Measurements from ENCODE around the gene SUGCT. TPM values are rescaled to one million over a fixed set of nuclear protein-coding genes. Genes with fewer than 3 reads are reported as not detected.

The SUGCT gene
- total RNA-seq, 3 donors from 2014 or later: 2.3 to 4.5 (median 4.0) TPM

DNA sequence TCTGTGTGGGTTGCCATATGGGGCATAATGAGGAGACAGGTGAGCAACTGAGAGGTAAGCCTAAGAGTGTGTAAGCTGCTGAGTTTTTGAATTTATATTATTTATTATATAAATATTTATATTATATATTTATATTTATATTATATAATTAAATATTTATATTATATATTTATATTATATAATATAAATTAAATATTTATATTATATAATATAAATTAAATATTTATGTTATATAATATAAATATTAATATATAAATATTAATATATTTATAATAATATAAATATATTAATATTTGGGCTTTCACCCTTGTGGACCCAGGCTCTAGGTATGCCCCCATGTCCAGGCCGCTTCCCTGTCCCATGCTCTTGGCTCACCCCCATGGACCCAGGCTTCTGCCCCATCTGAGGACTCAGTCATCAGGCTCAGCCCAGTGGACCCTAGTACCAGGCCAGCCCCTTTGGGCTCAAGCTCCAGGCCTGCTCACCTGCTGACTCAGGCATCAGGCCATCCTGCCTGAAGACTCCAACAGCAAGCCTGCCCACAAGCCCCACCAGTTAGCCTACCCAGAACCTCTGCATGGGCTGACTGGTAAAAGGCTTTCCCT lies 755.4 kb downstream of the SUGCT start:
- H3K4me1 ChIP-seq: no peaks in the 10 kb centered on the region
- DNase-seq (ENCODE audit: low spot score in 2 of 2): no peak
- intact Hi-C loops (cut with DNase I; ENCODE audit: low total_unique reads): no loop called here
- H3K27ac ChIP-seq: no peak overlapping the region
- H3K4me3 ChIP-seq: no peak overlapping the region
- no peak for TF ChIP-seq POLR2AphosphoS5 (IDR thresholded peaks at IDR 0.05)
- TF ChIP-seq, protein P1, sequence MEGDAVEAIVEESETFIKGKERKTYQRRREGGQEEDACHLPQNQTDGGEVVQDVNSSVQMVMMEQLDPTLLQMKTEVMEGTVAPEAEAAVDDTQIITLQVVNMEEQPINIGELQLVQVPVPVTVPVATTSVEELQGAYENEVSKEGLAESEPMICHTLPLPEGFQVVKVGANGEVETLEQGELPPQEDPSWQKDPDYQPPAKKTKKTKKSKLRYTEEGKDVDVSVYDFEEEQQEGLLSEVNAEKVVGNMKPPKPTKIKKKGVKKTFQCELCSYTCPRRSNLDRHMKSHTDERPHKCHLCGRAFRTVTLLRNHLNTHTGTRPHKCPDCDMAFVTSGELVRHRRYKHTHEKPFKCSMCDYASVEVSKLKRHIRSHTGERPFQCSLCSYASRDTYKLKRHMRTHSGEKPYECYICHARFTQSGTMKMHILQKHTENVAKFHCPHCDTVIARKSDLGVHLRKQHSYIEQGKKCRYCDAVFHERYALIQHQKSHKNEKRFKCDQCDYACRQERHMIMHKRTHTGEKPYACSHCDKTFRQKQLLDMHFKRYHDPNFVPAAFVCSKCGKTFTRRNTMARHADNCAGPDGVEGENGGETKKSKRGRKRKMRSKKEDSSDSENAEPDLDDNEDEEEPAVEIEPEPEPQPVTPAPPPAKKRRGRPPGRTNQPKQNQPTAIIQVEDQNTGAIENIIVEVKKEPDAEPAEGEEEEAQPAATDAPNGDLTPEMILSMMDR (IDR thresholded peaks at IDR 0.05): no peak
- no peak for TF ChIP-seq POLR2A (IDR thresholded peaks at IDR 0.05)
- peaks cover 18 to 19% of the 10 kb centered on the region in 2 donors for H3K9me3 ChIP-seq
- H3K36me3 ChIP-seq: no peaks in the 10 kb centered on the region
- H3K27me3 ChIP-seq: no peaks in the 10 kb centered on the region

DNA sequence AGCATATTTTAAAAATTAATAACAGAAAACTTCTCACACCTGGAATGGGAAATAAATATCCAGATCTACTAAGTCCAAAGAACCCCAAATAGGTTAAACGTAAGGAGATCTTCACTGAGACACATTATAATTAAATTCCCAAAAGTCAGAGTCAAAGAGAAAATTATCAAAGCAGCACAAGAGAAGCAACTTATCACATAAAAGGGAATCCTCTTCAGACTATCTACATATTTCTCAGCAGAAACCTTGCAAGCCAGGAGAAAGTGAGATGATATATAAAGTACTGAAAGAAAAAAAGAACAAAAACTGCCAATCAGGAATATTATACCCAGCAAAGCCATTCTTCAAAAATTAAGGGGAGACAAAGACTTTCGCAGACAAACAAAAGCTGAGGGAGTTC lies 756.4 kb downstream of the SUGCT start:
- H3K4me1 ChIP-seq: no peaks in the 10 kb centered on the region
- no peak overlapping the region for H3K4me3 ChIP-seq
- no peaks in the 10 kb centered on the region for H3K36me3 ChIP-seq
- H3K27me3 ChIP-seq: no peaks in the 10 kb centered on the region
- peaks cover 18 to 21% of the 10 kb centered on the region in 2 donors for H3K9me3 ChIP-seq
- no peak overlapping the region for H3K27ac ChIP-seq
- TF ChIP-seq, protein P1 (IDR thresholded peaks at IDR 0.05): no peak
- TF ChIP-seq POLR2A (IDR thresholded peaks at IDR 0.05) (no peak), POLR2AphosphoS5 (IDR thresholded peaks at IDR 0.05) (no peak)
- no peak for DNase-seq (ENCODE audit: low spot score in 2 of 2)
- intact Hi-C loops (cut with DNase I; ENCODE audit: low total_unique reads): no loop called here

DNA sequence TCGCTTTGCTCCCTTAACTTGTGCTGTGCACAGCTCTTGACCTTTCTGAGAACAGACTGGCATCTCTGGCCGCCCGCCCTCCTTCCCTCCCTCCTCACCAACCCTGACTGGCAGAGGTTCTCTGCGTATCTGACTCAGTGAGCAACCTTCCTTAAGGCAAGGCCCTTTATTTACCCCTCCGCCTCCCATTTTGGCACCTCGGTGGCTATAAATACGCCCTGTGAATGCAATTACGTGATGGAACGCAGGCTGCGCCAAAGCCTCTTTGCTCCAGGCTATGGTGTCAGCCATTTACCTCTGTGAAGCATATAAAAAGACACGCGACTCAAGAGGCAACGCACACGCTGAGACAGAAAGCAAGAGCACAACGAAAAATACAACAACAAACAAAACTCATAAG lies 764.3 kb downstream of the SUGCT start:
- Histone ChIP-seq H3K27me3 (no peaks in the 10 kb centered on the region), H3K4me3 (no peak overlapping the region), H3K36me3 (no peaks in the 10 kb centered on the region), H3K4me1 (no peaks in the 10 kb centered on the region), H3K9me3 (peaks cover 4 to 7% of the 10 kb centered on the region in 2 donors), H3K27ac (no peak overlapping the region)
- peak in 1 of 2 donors; percentile 19 for DNase-seq (ENCODE audit: low spot score in 2 of 2)
- TF ChIP-seq POLR2A (IDR thresholded peaks at IDR 0.05) (no peak), POLR2AphosphoS5 (IDR thresholded peaks at IDR 0.05) (no peak)
- TF ChIP-seq, protein P1 (IDR thresholded peaks at IDR 0.05): no peak
- intact Hi-C loops (cut with DNase I; ENCODE audit: low total_unique reads): no loop called here

GRCh38 chr7:40899636-40900507 lies 765.1 kb downstream of the SUGCT start:
- intact Hi-C loops (cut with DNase I; ENCODE audit: low total_unique reads): no loop called here
- Histone ChIP-seq H3K36me3 (no peaks in the 10 kb centered on the region), H3K27ac (no peak overlapping the region), H3K9me3 (peaks cover 4 to 7% of the 10 kb centered on the region in 2 donors), H3K4me1 (no peaks in the 10 kb centered on the region), H3K27me3 (no peaks in the 10 kb centered on the region), H3K4me3 (no peak overlapping the region)
- TF ChIP-seq POLR2A (IDR thresholded peaks at IDR 0.05) (no peak), POLR2AphosphoS5 (IDR thresholded peaks at IDR 0.05) (no peak)
- TF ChIP-seq, protein P1 (IDR thresholded peaks at IDR 0.05): no peak
- no peak for DNase-seq (ENCODE audit: low spot score in 2 of 2)

- no peaks in the 10 kb centered on the region for H3K27me3 ChIP-seq
- DNase-seq (ENCODE audit: low spot score in 2 of 2): no peak
- no peak overlapping the region for H3K27ac ChIP-seq
- no peaks in the 10 kb centered on the region for H3K36me3 ChIP-seq
- H3K9me3 ChIP-seq: no peaks in the 10 kb centered on the region
- no peak overlapping the region for H3K4me3 ChIP-seq
- H3K4me1 ChIP-seq: no peaks in the 10 kb centered on the region
- intact Hi-C loops (cut with DNase I; ENCODE audit: low total_unique reads): no loop called here
- TF ChIP-seq POLR2AphosphoS5 (IDR thresholded peaks at IDR 0.05) (no peak), POLR2A (IDR thresholded peaks at IDR 0.05) (no peak)
- TF ChIP-seq, protein P1 (IDR thresholded peaks at IDR 0.05): no peak
These were observed 769.1 kb downstream of the SUGCT start for GRCh38 chr7:40903872-40904271.
